ENCODE data around the gene GGA3. TPM values are rescaled to one million over a fixed set of nuclear protein-coding genes. Genes with fewer than 3 reads are reported as not detected.

GGA3 gene
- total RNA-seq, 1 experiment from 2014 or later, result 61.6 TPM

DNA sequence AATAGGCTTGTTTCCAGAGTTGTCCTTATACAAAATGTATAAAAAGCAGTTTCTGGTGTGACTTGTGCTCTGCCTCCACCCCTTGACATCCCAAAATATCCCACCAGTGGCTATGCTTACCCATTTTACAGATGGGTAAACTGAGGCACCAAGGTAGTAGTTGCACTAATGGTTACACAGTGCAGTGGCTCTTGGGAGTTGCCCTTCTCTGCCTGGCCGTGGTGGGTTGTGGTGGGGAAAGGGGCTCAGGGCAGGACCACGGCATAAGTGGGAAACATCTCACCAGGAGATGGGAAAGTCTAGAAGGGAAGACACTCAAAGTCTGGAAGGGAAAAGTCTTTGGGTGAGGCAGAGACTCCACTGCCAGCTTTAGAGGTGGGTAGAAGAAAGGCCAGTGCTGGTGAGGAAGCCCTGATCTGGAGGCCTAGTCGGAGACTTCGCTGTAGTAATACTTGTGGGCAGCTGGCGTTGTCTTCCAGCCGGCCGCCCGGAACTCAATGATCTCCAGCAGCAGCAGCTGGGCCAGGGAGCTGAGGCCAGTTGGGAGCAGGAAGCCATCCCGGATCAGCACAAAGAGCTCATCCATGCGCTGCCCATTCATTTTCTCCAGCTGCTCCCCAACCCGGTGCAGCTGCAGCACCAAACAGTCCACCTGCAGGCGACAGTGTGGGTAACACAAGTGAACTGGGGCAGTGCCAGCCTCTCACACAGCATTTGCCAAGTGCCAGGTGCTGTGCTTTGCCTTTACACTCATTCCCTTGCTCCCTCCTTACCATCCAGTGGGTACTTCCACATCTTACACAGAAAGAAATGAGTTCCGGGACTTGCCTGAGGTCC lies 5.1 kb upstream of the GGA3 start:
- no peak overlapping the region for H3K4me3 ChIP-seq (ENCODE audit: low read depth in 2 of 2, low read length in 2 of 2)
- H3K4me1 ChIP-seq (ENCODE audit: control insufficient read depth, insufficient read depth, low read length), result peaks cover 35% of the 10 kb centered on the region
- in situ Hi-C loops (cut with HindIII; ENCODE audit: low pct_unique_long_range_greater_than_20kb, low sequenced_read_pairs), result no loop called here
- POLR2A ChIA-PET, result no interaction called here
- no peak overlapping the region for H3K27ac ChIP-seq (ENCODE audit: low read length)
- no peak for ATAC-seq
- no TSS peak for BruUV-seq (replicated peaks)
- peaks cover 7% of the 10 kb centered on the region; the same call in 1 of the 2 replicates for H3K36me3 ChIP-seq (ENCODE audit: control insufficient read depth, insufficient read depth, low read length)
- TF ChIP-seq, protein P1, sequence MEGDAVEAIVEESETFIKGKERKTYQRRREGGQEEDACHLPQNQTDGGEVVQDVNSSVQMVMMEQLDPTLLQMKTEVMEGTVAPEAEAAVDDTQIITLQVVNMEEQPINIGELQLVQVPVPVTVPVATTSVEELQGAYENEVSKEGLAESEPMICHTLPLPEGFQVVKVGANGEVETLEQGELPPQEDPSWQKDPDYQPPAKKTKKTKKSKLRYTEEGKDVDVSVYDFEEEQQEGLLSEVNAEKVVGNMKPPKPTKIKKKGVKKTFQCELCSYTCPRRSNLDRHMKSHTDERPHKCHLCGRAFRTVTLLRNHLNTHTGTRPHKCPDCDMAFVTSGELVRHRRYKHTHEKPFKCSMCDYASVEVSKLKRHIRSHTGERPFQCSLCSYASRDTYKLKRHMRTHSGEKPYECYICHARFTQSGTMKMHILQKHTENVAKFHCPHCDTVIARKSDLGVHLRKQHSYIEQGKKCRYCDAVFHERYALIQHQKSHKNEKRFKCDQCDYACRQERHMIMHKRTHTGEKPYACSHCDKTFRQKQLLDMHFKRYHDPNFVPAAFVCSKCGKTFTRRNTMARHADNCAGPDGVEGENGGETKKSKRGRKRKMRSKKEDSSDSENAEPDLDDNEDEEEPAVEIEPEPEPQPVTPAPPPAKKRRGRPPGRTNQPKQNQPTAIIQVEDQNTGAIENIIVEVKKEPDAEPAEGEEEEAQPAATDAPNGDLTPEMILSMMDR (IDR thresholded peaks at IDR 0.05), result no peak
- no peak; the same call in 1 of the 2 replicates for TF ChIP-seq POLR2AphosphoS5 (IDR thresholded peaks at IDR 0.05; ENCODE audit: low read depth, low read length)
- TF ChIP-seq, protein P2, sequence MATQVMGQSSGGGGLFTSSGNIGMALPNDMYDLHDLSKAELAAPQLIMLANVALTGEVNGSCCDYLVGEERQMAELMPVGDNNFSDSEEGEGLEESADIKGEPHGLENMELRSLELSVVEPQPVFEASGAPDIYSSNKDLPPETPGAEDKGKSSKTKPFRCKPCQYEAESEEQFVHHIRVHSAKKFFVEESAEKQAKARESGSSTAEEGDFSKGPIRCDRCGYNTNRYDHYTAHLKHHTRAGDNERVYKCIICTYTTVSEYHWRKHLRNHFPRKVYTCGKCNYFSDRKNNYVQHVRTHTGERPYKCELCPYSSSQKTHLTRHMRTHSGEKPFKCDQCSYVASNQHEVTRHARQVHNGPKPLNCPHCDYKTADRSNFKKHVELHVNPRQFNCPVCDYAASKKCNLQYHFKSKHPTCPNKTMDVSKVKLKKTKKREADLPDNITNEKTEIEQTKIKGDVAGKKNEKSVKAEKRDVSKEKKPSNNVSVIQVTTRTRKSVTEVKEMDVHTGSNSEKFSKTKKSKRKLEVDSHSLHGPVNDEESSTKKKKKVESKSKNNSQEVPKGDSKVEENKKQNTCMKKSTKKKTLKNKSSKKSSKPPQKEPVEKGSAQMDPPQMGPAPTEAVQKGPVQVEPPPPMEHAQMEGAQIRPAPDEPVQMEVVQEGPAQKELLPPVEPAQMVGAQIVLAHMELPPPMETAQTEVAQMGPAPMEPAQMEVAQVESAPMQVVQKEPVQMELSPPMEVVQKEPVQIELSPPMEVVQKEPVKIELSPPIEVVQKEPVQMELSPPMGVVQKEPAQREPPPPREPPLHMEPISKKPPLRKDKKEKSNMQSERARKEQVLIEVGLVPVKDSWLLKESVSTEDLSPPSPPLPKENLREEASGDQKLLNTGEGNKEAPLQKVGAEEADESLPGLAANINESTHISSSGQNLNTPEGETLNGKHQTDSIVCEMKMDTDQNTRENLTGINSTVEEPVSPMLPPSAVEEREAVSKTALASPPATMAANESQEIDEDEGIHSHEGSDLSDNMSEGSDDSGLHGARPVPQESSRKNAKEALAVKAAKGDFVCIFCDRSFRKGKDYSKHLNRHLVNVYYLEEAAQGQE (IDR thresholded peaks at IDR 0.05; ENCODE audit: insufficient read depth in 1 of 2, low read depth in 2 of 2, low read length in 1 of 2), result no peak
- TF ChIP-seq TCF7L2 (IDR thresholded peaks at IDR 0.05; ENCODE audit: low read depth, low read length), result no peak
- TF ChIP-seq SIN3A (IDR thresholded peaks at IDR 0.05; ENCODE audit: borderline replicate concordance, insufficient read depth, low read depth, low read length), result no peak
- CTCF ChIA-PET, result no interaction called here
- no peak for DNase-seq (ENCODE audit: low read depth, low spot score)
- no peaks in the 10 kb centered on the region for H3K27me3 ChIP-seq (ENCODE audit: control insufficient read depth, insufficient read depth, low read length)
- no peaks in the 10 kb centered on the region for H3K9me3 ChIP-seq (ENCODE audit: control insufficient read depth, insufficient read depth, low read depth, low read length)
- intact Hi-C loops (cut with micrococcal nuclease; ENCODE audit: unreplicated experiment), result no loop called here

DNA sequence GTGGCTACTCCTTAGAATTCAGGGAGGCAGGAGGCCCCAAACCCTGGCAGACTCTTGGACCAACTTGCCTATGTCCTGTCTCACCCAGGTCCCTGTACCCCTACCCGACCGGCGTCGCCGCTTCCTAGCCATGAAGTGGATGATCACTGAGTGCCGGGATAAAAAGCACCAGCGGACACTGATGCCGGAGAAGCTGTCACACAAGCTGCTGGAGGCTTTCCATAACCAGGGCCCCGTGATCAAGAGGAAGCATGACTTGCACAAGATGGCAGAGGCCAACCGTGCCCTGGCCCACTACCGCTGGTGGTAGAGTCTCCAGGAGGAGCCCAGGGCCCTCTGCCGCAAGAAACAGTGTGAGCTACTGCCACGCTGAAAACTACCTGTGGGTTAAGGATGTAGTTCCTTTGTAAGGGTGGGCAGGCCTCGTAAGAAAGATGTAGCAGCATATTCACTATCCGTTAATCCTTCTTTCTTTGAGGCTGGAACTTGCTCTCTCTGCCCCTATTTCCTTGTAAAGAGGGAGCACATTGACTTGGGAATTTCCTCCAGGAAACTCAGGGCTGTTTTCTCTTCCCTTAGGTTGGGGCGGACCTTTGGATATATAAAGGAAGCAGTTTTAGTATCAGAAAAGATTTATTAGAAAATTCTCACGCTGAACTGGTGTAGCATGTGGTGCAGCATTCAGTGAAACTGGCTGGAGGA lies 4.4 kb upstream of the GGA3 start:
- BruUV-seq (replicated peaks), result no TSS peak
- POLR2A ChIA-PET, result interaction anchor here (0.6 kb wide), 1 partner anchor 714 kb away, joined by 6 read pairs; no protein-coding TSS in a partner anchor

More for the DNA sequence above, 4.4 kb upstream of the GGA3 start:
- Histone ChIP-seq H3K4me3 (ENCODE audit: low read depth in 2 of 2, low read length in 2 of 2) (no peak overlapping the region), H3K27me3 (ENCODE audit: control insufficient read depth, insufficient read depth, low read length) (no peaks in the 10 kb centered on the region), H3K36me3 (ENCODE audit: control insufficient read depth, insufficient read depth, low read length) (peaks cover 7% of the 10 kb centered on the region; the same call in 1 of the 2 replicates), H3K9me3 (ENCODE audit: control insufficient read depth, insufficient read depth, low read depth, low read length) (no peaks in the 10 kb centered on the region), H3K27ac (ENCODE audit: low read length) (no peak overlapping the region), H3K4me1 (ENCODE audit: control insufficient read depth, insufficient read depth, low read length) (peaks cover 35% of the 10 kb centered on the region)
- intact Hi-C loops (cut with micrococcal nuclease; ENCODE audit: unreplicated experiment) (no loop called here), in situ Hi-C loops (cut with HindIII; ENCODE audit: low pct_unique_long_range_greater_than_20kb, low sequenced_read_pairs) (no loop called here)
- DNase-seq (ENCODE audit: low read depth, low spot score) (no peak), ATAC-seq (no peak)
- TF ChIP-seq, protein P1 (IDR thresholded peaks at IDR 0.05), result no peak
- TF ChIP-seq SIN3A (IDR thresholded peaks at IDR 0.05; ENCODE audit: borderline replicate concordance, insufficient read depth, low read depth, low read length) (no peak), POLR2AphosphoS5 (IDR thresholded peaks at IDR 0.05; ENCODE audit: low read depth, low read length) (no peak)
- CTCF ChIA-PET, result no interaction called here

Data from Panc1 (cell line).